ENCODE results near the gene MEGF9.

GRCh38 chr9:120593250-120593954 is 120.9 kb downstream of the MEGF9 start:
- TF ChIP-seq, protein P1, sequence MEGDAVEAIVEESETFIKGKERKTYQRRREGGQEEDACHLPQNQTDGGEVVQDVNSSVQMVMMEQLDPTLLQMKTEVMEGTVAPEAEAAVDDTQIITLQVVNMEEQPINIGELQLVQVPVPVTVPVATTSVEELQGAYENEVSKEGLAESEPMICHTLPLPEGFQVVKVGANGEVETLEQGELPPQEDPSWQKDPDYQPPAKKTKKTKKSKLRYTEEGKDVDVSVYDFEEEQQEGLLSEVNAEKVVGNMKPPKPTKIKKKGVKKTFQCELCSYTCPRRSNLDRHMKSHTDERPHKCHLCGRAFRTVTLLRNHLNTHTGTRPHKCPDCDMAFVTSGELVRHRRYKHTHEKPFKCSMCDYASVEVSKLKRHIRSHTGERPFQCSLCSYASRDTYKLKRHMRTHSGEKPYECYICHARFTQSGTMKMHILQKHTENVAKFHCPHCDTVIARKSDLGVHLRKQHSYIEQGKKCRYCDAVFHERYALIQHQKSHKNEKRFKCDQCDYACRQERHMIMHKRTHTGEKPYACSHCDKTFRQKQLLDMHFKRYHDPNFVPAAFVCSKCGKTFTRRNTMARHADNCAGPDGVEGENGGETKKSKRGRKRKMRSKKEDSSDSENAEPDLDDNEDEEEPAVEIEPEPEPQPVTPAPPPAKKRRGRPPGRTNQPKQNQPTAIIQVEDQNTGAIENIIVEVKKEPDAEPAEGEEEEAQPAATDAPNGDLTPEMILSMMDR (IDR thresholded peaks at IDR 0.05; ENCODE audit: insufficient read depth, low read depth, low read length): no peak
- TF ChIP-seq EZH2 (IDR thresholded peaks at IDR 0.05; ENCODE audit: insufficient read depth, low read length): no peak

All from astrocyte (in vitro differentiated cells and primary cell).